SK-N-SH (cell line): ENCODE measurements around the gene CPVL. TPM values are rescaled to one million over a fixed set of nuclear protein-coding genes. Genes with fewer than 3 reads are reported as not detected.

Experiments
- CTCF ChIA-PET: fragments of 300-600, 350-600 bp; formaldehyde crosslinking; extraction: SDS; loops from one replicate; lab custom pipeline; 2021; lab: Yijun Ruan, JAX
- POLR2A ChIA-PET: fragments of 350-600 bp; sonication (Branson Sonifier 250); formaldehyde crosslinking; extraction: SDS; loops from one replicate; lab custom pipeline; 2020; ENCODE audit warnings: antibody characterized with exemption, inconsistent platforms; lab: Yijun Ruan, JAX
- DNase-seq: peaks from one replicate; pipeline ENCODE4 v3.0.0; 2012
- H2AFZ ChIP-seq: fragments of 200-600 bp; sonication (generic); 2 replicates; pipeline ENCODE4 v1.8.1; 2016; ENCODE audit warnings: antibody characterized with exemption, mild to moderate bottlenecking, low read depth
- H3F3A ChIP-seq: fragments of 200-600 bp; sonication (generic); replicated peaks from 2 replicates; pipeline ENCODE3; 2016; ENCODE audit warnings: antibody characterized with exemption, mild to moderate bottlenecking; ENCODE audit not compliant: insufficient read depth
- H3K27ac ChIP-seq, 2 experiments: fragments of 200-500 bp in 1 of 2; fragments of 200-600 bp in 1 of 2; sonication (Bioruptor generic) in 1 of 2; sonication (generic), shearing (Covaris generic) in 1 of 2; 2 replicates each; pipeline versions ENCODE4 v1.5.1 to v1.6.1; 2014 to 2016; ENCODE audit warnings: low read depth in 2 of 2, inconsistent platforms in 1 of 2, low read length in 1 of 2, mild to moderate bottlenecking in 1 of 2, mixed read lengths in 1 of 2
- H3K27me3 ChIP-seq: fragments of 200-600 bp; sonication (generic), shearing (Covaris generic); 2 replicates; pipeline ENCODE4 v1.6.1; 2016; ENCODE audit warnings: mixed run types; ENCODE audit not compliant: insufficient read depth
- H3K36me3 ChIP-seq, 2 experiments: fragments of 200-500 bp in 1 of 2; fragments of 200-600 bp in 1 of 2; sonication (Bioruptor generic) in 1 of 2; sonication (generic) in 1 of 2; replicated peaks in 1 of 2; 2 replicates each; pipeline versions ENCODE3 to v1.5.1; 2014 to 2016; ENCODE audit warnings: low read length in 1 of 2, mild to moderate bottlenecking in 1 of 2; ENCODE audit not compliant: insufficient read depth in 2 of 2, control insufficient read depth in 1 of 2
- H3K4me1 ChIP-seq, 2 experiments: fragments of 200-500 bp in 1 of 2; fragments of 200-600 bp in 1 of 2; sonication (Bioruptor generic) in 1 of 2; sonication (generic), shearing (Covaris generic) in 1 of 2; 2 replicates each; pipeline versions ENCODE4 v1.5.1 to v1.6.1; 2014 to 2016; ENCODE audit warnings: low read depth in 1 of 2, low read length in 1 of 2, mixed run types in 1 of 2; ENCODE audit not compliant: insufficient read depth in 2 of 2, control insufficient read depth in 1 of 2
- H3K4me2 ChIP-seq: fragments of 200-600 bp; sonication (generic), shearing (Covaris generic); 2 replicates; pipeline ENCODE4 v1.6.1; 2017; ENCODE audit warnings: mixed run types
- H3K4me3 ChIP-seq, 2 experiments: fragments of 200-500 bp in 1 of 2; fragments of 200-600 bp in 1 of 2; sonication (Bioruptor generic) in 1 of 2; sonication (generic), shearing (Covaris generic) in 1 of 2; 2 replicates each; pipeline versions ENCODE4 v1.5.1 to v1.8.1; 2014 to 2016; ENCODE audit warnings: low read depth in 2 of 2, inconsistent platforms in 1 of 2, low read length in 1 of 2, mild to moderate bottlenecking in 1 of 2, mixed read lengths in 1 of 2, moderate library complexity in 1 of 2
- H3K79me2 ChIP-seq: fragments of 200-600 bp; sonication (generic); 2 replicates; pipeline ENCODE4 v1.8.1; 2017; ENCODE audit warnings: mild to moderate bottlenecking; ENCODE audit not compliant: insufficient read depth
- H3K9ac ChIP-seq: fragments of 200-600 bp; sonication (generic); 2 replicates; pipeline ENCODE4 v1.6.1; 2017; ENCODE audit warnings: mixed run types
- H3K9me2 ChIP-seq: fragments of 200-600 bp; sonication (generic); 2 replicates; pipeline ENCODE4 v1.6.1; 2017; ENCODE audit warnings: mixed run types
- H3K9me3 ChIP-seq: fragments of 200-600 bp; sonication (generic); 2 replicates; pipeline ENCODE4 v1.6.1; 2017; ENCODE audit warnings: mixed run types, mild to moderate bottlenecking, moderate library complexity
- H4K20me1 ChIP-seq: fragments of 200-600 bp; sonication (generic); 2 replicates; pipeline ENCODE4 v1.6.1; 2017; ENCODE audit warnings: mild to moderate bottlenecking, mixed run types; ENCODE audit not compliant: insufficient read depth
- CTCF ChIP-seq: fragments of 200-600 bp; sonication (generic); IDR thresholded peaks from 2 replicates; pipeline ENCODE4 v1.6.1; 2017; ENCODE audit warnings: antibody characterized with exemption, mild to moderate bottlenecking, moderate library complexity
- EP300 ChIP-seq, 2 experiments: IDR thresholded peaks; 2 replicates each; pipeline versions ENCODE4 v1.4.0 to v1.6.1; 2012; ENCODE audit warnings: borderline replicate concordance in 1 of 2, low read depth in 1 of 2, low read length in 1 of 2
- FOSL2 ChIP-seq: IDR thresholded peaks from 2 replicates; pipeline ENCODE4 v1.4.0; 2012; ENCODE audit warnings: low read depth, mild to moderate bottlenecking, moderate library complexity, borderline replicate concordance
- FOXJ3 ChIP-seq: sonication (generic); formaldehyde crosslinking; IDR thresholded peaks from 2 replicates; pipeline ENCODE4 v1.5.1; 2020; ENCODE audit warnings: mild to moderate bottlenecking, missing genetic modification reagents
- JUND ChIP-seq: IDR thresholded peaks from 2 replicates; pipeline ENCODE4 v1.4.0; 2012
- POLR2AphosphoS5 ChIP-seq: IDR thresholded peaks from 2 replicates; pipeline ENCODE4 v1.6.1; 2012; ENCODE audit warnings: low read depth, low read length
- RFX5 ChIP-seq: IDR thresholded peaks from 2 replicates; pipeline ENCODE4 v1.6.1; 2012; ENCODE audit warnings: mild to moderate bottlenecking, improper control_type of control experiment, low read length
- RXRA ChIP-seq: IDR thresholded peaks from 2 replicates; pipeline ENCODE4 v1.4.0; 2012; ENCODE audit warnings: low read depth, mild to moderate bottlenecking, borderline replicate concordance
- SMC3 ChIP-seq: IDR thresholded peaks from 2 replicates; pipeline ENCODE4 v1.6.1; 2012; ENCODE audit warnings: low read depth, low read length, improper control_type of control experiment
- TCF12 ChIP-seq: IDR thresholded peaks from 2 replicates; pipeline ENCODE4 v1.4.0; 2012
- TEAD4 ChIP-seq: IDR thresholded peaks from 2 replicates; pipeline ENCODE4 v1.4.0; 2012; ENCODE audit warnings: mild to moderate bottlenecking, borderline replicate concordance; ENCODE audit not compliant: insufficient read depth
- USF2 ChIP-seq: fragments of 150-350 bp; IDR thresholded peaks from 2 replicates; pipeline ENCODE4 v1.6.1; 2017; ENCODE audit warnings: antibody characterized with exemption, low read length, low read depth, borderline replicate concordance
- WGBS: methylation state at CpG from one replicate; pipeline ENCODE4 v1.1.6; 2017; ENCODE audit warnings: low lambda C conversion rate; 5-methylcytosine and 5-hydroxymethylcytosine counted together
- polyA plus RNA-seq, 3 experiments: library from polyadenylated mRNA; depleted of rRNA; stranded (reverse); fragments of >200 nt; gene quantifications; 2 replicates each; pipeline ENCODE4 v1.2.3, GENCODE V29; 2012
- TF ChIP-seq, protein P1 (sequence below): IDR thresholded peaks from 2 replicates; pipeline ENCODE4 v1.6.1; 2012; ENCODE audit warnings: mild to moderate bottlenecking, low read depth, low read length, moderate library complexity

CPVL gene
- polyA plus RNA-seq, 1 of the 3 experiments (the other 2 are of a cell fraction) = not detected

GRCh38 chr7:29184599-29184998 lies 38.3 kb upstream of the CPVL start:
- no peaks in the 10 kb centered on the region for H3F3A ChIP-seq
- H3K9me3 ChIP-seq = no peaks in the 10 kb centered on the region
- H2AFZ ChIP-seq = no peak overlapping the region
- H3K36me3 ChIP-seq = no peaks in the 10 kb centered on the region
- no peaks in the 10 kb centered on the region for H3K9me2 ChIP-seq
- H3K79me2 ChIP-seq = no peaks in the 10 kb centered on the region
- no peaks in the 10 kb centered on the region; the same call in 1 of the 2 replicates for H3K27me3 ChIP-seq
- no peak overlapping the region for H3K4me2 ChIP-seq
- H3K27ac ChIP-seq = no peak overlapping the region
- no peak for DNase-seq
- no peaks in the 10 kb centered on the region for H4K20me1 ChIP-seq
- 69% methylated on average over 2 of the region's 2 CpGs for WGBS
- ChIA-PET CTCF (interaction anchor here (0.8 to 2.0 kb wide), 6 partner anchors 12 to 263 kb away, joined by 3 to 12 read pairs (median 4); no protein-coding TSS in a partner anchor), POLR2A (no interaction called here)
- H3K4me1 ChIP-seq = peaks cover 0 to 1% of the 10 kb centered on the region in 2 experiments; a peak in 1 of 4 replicates
- TF ChIP-seq FOXJ3 (no peak), POLR2AphosphoS5 (no peak), TCF12 (no peak), TEAD4 (no peak), JUND (no peak), FOSL2 (no peak), SMC3 (no peak), USF2 (no peak), RFX5 (no peak), RXRA (no peak), CTCF (no peak), EP300 (IDR thresholded peaks at IDR 0.05; ENCODE audit: borderline replicate concordance in 1 of 2, low read depth in 1 of 2, low read length in 1 of 2) (no peak)
- TF ChIP-seq, protein P1, sequence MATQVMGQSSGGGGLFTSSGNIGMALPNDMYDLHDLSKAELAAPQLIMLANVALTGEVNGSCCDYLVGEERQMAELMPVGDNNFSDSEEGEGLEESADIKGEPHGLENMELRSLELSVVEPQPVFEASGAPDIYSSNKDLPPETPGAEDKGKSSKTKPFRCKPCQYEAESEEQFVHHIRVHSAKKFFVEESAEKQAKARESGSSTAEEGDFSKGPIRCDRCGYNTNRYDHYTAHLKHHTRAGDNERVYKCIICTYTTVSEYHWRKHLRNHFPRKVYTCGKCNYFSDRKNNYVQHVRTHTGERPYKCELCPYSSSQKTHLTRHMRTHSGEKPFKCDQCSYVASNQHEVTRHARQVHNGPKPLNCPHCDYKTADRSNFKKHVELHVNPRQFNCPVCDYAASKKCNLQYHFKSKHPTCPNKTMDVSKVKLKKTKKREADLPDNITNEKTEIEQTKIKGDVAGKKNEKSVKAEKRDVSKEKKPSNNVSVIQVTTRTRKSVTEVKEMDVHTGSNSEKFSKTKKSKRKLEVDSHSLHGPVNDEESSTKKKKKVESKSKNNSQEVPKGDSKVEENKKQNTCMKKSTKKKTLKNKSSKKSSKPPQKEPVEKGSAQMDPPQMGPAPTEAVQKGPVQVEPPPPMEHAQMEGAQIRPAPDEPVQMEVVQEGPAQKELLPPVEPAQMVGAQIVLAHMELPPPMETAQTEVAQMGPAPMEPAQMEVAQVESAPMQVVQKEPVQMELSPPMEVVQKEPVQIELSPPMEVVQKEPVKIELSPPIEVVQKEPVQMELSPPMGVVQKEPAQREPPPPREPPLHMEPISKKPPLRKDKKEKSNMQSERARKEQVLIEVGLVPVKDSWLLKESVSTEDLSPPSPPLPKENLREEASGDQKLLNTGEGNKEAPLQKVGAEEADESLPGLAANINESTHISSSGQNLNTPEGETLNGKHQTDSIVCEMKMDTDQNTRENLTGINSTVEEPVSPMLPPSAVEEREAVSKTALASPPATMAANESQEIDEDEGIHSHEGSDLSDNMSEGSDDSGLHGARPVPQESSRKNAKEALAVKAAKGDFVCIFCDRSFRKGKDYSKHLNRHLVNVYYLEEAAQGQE = no peak
- no peak overlapping the region for H3K9ac ChIP-seq
- no peak overlapping the region for H3K4me3 ChIP-seq
